Stimulated activated naive CD8-positive, alpha-beta T cell treated with anti-CD3 and anti-CD28 coated beads, Interleukin-15, Interleukin-2, amounts not matched to agents 100 U/mL and 50 U/mL, for 24 hours (primary cell): Measurements from ENCODE around the gene PIK3R5.

Source experiments
- ATAC-seq: fragments of 150-1000 bp; cut with Tn5 transposase; one replicate; pipeline ENCODE4 v1.10.0; 2021
- DNase-seq: peaks from one replicate; pipeline ENCODE4 v3.0.0; 2021

Gene PIK3R5

DNA sequence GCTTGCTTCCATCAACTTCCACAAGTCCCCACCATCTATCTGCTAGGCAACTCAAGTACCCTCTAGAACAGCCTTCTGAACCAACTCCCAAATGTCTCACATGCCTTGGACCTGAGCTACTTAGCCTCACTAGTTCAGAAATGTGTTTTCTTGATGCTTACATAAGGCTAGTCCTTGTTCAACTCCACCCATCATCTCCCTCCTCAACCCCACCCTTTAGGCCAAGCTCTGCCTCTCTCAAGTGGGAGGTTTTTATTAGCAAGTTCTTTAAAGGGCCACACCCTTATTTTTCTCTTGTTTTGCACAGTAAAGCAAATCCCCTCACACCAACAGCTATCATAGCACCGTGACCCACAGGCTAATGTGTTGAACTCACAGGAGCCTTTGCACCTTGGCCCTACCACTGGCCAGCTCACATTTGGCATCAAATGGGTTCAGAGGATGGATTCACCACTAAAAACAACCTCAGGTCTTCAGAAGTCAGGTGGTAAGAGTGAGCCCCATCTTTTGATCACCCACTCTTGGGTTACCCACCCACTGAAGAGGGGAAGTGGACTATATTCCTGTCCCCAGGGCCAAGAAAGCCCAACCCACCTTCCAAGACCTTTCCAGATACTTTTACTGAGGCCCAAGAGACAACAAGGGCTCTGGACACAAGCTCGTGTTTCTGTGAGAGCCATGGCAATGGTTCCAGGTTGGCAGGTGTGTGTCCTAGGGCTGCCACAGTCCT, 12.2 kb downstream of the PIK3R5 start:
- DNase-seq = no peak
- no peak for ATAC-seq

DNA sequence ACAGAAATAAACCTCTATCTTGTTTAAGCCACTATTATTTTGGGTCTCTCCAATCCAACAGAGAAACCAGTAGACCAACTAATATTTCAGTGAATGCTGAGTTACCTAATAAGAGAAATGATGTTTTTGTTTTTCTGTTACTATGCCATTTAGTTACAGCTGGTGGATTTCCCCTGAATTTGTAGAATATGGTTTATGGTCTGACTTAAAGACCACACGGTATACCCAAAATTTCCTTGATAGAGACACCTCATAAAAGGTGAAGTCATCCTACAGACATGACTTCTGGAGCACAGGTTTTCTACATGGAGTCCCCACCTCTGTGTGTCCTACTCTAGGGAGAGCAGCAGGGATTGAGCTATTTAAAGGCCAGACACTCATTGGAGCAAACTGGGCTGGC, 13.3 kb downstream of the PIK3R5 start:
- no peak for DNase-seq
- ATAC-seq = no peak

DNA sequence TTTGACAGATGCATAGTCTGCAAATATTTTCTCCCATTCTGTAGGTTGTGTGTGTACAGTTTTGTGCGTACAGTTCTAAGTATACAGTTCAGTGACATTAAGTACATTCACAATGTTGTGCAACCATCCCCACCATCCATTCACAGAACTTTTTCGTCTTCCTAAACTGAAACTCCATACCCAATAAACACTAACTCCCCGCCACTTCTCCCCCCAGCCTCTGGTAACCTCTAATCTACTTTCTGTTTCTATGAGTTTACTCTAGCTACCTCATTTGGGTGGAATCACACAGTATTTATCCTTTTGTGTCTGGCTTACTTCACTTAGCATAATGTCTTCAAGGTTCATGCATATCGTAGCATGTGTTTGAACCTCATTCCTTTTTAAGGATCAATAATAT, 14.3 kb downstream of the PIK3R5 start:
- ATAC-seq = no peak
- DNase-seq = no peak

DNA sequence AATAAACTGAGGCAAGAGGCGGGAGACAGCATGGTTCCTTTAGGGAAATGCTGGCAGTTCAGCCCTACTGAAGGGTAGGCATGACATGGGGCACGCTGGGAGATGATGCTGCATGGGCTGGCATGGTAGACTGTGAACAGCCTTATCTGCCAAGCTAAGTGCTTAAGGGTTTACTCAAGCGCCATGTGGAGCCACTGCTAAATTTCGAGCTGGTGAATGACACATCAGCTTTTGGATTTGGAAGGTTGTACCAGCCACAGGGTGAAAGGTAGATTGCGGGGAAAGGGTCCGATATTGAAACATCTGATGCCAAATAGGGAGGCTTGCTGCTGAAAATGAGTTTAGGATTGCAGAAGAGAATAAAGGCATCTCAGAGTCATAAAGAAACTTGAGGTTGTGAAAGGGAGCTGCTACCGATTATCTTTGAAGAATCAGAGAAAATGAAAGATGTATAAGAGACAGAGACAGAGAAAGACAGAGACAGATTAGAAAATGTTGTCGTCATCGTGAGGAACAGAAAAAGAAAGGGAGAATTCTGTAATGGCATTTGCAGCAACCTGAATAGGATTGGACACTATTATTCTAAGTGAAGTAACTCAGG, 16.3 kb downstream of the PIK3R5 start:
- DNase-seq (no peak), ATAC-seq (peak; percentile 67)

DNA sequence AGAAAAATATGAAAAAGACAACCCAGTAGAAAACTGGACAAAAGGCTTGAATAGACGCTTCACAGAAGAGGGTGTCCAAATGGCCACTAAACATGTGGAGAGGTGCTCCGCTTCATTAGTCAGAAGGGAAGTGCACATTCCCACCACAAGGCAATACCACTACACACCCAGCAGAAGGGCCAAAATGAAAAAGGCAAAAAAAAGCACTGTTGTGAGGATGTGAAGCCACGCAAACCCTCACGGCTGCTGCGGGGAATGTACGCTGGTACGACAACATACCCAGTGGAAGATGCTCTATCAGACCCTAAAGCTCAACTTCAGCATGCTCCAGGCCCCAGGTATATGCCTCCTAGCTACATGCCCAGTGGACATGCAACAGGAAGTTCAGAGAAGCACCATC, 17.0 kb downstream of the PIK3R5 start:
- ATAC-seq (no peak), DNase-seq (no peak)

DNA sequence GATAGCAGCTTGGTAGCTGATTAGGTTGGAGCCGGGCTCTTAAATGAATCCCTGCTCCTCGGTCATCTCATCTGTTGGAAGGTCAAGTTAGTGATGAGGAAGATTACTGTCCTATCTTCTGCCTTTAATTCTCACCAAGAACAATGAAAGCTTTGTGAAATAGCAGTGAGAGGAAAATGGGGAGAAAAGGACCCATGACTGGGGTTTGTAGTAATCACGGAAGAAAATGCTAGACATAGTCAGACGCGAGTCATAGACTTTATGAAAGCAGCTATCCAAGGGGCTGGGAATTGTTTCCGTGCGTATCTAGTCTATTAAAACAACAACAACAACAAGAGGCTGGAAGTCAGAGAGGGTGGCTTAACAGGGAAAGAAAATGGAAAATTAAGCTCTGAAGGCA, 18.3 kb downstream of the PIK3R5 start:
- ATAC-seq = no peak
- DNase-seq = no peak

DNA sequence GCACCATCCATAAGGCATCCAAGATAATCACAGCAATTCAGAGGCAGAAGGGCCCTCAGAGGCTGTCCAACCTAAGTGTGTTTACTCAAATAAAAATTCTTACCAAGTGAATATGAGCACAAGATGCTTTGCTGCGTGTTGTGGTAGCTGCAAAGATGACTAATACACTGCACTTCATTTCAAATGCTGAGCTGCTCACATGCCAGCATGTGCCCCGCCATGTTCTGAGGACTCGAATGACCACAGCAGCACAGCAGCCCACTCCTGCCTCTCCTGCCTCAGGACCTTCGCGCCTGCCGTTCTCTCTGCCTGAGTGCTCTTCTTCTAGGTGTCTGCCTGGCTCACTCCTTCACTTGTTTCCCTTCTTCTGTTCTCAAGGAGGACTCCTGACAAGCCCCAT, 19.0 kb downstream of the PIK3R5 start:
- no peak for DNase-seq
- ATAC-seq = no peak

DNA sequence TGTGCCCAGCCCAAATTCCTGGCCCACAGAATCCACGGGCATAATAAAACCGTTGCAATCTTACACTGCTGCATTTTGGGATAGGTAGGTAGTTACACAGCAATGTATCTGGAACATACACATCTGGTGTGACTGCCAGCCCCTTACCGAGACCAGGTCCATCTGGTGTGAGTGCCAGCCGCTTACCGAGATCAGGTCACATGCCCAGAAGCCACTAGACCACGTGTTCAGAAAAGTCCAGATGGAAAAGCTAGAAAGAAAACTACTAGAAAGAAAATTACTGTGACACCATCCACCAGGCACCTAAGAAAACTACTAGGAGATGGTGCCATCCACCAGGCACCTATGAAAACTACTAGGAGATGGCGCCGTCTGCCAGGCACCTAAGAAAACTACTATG, 19.4 kb downstream of the PIK3R5 start:
- ATAC-seq (no peak), DNase-seq (no peak)

DNA sequence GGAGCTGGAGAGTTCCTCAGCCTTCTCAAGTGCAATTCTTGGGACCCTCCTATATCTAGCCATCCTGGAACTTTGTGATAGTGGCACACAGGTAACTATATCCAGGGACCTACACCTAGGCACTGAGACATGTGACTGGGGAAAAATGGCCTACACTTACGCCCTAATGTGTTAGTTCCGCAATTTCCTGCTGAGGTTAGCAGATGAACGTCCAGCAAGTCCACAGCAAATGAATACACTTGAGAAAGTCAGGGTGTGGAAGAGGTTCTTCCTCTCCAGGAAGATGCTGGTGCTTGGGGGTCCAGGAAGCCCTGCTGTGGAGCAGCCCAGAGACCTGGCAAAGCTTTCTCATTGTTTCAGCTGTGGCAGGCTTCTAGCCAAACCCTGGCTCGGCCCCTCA, 20.8 kb downstream of the PIK3R5 start:
- no peak for ATAC-seq

DNA sequence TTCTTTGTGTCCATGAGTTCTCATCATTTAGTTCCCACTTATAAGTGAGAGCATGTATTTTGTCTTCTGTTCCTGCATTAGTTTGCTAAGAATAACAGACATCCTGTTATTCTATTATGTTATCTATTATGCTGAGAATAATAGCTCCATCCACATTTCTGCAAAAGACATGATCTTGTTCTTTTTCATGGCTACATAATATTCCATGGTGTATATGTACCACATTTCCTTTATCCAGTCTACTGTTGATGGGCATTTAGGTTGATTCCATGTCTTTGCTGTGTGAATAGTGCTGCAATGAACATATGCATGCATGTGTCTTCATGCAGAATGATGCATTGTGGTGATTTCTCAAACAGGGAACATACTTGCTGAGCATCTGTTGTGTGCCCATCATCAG, 21.4 kb downstream of the PIK3R5 start:
- no peak for DNase-seq
- ATAC-seq = no peak

More for the DNA sequence above, 20.8 kb downstream of the PIK3R5 start:
- no peak for DNase-seq

DNA sequence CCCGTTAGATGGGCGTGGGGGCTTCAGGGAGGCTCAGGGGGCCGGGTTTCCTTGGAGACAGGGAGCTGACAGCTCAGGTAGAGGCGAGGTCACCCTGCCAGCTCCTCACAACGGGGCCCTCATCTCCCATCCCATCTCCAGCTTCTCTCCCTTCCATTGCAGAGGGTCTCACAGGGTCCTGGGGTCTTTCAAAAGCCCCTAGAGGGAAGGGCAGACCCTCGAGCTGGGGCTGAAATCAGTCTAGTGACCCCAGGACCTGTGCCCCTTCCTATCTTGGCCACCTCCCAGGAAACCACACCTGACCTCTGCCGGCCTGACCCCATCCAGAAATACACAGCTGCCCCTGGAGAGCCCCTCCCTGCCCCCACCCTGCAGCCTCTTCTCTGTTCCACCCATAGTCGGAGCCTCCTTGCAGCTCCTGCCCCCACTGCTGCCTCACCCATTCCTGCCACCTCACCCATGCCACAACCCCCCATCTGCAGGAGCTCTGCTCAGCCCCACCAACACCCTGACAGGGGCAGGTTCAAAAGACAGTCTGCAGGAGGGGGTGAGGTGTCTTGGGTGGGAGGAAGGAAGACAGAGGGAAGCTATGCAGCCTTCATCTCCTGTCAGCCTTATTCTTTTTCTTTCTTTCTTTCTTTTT, 23.4 kb downstream of the PIK3R5 start:
- ATAC-seq = peak; percentile 26
- peak; percentile 63 for DNase-seq

DNA sequence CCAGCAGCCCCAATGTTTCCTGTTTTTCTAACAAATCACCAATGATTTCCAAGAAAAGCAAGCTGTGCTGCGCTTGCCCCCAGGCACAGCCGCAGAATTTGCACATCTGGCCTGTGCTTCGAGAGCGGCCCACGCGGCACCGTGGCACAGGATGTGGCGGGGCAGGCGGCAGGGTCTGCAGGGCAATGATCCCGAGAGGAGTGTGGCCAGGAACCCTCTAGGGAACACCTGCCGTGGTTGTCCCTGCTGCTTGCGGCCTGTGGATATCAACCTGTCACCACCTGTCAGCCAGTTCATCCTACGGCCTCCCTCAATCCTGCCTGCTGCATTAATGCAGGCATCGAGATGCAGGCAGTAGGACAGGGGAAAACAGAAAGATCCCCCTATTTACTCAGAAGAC, 24.0 kb downstream of the PIK3R5 start:
- ATAC-seq = peak; percentile 58
- peak; percentile 79 for DNase-seq

DNA sequence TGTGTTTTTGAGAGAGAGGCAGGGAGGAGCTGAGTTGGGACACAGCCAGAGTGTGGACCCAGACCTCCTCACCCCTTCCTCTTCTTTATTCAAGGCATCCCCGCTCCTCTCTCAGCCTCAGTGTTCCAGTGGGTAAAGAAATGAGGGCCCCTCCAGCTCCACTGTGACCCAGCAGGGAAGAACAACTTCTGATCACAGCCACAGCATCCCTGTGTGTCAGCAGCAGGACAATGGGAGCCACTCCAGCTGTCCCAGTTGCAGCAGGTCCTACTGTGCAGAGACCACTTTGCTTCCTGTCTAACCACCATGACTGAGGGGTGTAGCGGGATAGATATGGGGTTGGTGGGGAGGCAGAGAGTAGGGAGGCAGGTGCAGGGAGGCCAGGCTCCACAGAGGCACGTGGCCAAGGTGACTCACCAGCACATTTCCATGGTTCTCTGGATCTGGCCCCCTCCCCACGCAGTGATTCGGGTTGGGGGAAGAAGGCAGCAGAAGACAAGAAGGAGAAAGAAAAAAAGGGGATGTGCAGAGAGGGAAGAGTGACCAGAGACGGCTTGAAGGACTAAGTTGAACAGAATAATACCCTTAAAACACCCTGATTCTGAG, 24.5 kb downstream of the PIK3R5 start:
- ATAC-seq (peak; percentile 25), DNase-seq (peak; percentile 51)

DNA sequence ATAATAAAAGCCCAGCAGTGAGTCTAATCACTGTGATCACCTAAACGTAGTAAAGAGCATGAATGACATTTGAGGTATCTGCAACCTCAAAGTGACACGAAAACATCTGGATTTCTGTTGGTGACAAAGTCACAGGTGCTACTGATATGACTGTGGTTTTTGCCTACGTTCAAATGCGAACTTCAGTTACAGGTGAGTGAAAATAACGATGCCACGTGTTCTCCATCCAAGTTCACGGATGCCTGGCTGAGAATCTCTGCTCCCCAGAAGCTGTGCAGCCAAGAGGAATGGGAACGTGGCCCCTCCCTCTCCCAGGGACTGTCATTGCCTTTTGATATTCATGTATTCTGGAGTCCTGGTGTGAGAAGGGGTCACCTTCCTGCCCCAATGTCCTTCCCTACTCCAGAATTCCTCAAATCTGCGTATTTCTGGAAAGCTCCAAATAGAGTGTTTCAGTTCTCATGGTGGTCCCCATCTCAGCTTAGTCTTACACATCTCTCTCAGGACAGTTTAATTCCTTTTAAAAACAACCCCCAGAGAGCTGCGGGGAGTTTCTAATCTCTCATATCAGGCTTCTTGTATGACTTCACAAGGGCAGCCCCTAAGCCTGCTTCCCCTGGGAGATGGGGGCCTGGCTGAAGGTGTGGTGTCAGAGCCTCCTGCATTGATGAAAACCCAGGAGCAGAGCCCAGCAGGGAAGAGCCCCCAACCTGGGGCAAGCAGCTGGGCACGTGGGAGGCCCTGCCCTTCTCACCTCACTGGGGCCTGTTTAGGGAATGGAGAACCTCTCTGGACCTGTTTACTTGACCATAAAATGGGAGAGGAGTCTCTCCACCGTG, 25.8 kb downstream of the PIK3R5 start:
- peak; percentile 64 for DNase-seq

DNA sequence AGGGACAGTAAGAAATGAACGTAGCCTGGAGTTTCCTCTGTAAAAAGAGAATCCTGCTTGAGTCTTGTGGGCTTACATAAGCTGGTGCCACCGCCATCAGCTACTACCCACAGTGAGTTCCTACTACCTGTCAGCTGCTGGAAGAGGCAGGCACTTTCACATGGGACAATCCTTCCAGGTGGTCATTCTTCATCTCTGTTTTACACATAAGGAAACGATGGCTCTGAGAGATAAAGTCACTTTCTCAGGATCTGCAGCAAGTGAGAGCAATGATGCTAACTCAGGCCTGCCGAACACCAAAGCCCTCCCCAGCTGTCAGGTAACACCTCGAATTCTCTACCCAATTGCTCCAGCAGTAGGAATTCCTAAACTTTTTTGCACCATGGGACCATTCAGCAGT, 26.6 kb downstream of the PIK3R5 start:
- DNase-seq = no peak

More for the DNA sequence above, 25.8 kb downstream of the PIK3R5 start:
- ATAC-seq = peak; percentile 64

DNA sequence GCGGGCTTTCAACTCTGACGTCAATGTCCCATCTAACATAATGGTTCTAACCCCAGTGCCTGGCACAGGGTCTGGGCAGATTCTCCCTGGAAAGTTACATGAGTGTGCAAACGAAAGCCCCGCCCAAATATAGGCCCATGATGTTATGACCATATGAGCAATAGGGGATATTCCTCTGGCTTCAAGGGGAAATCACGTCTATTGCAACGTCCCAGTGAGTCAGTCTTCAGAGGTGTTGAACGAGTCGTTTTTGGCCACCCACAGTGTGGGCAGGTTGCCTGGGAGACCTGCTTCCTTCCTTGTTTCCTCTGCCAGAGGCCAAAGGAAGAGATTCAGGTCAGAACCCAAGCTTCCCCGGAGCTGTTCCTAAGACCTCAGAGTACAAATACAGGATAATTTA, 30.3 kb downstream of the PIK3R5 start:
- peak; percentile 82 for DNase-seq
- peak; percentile 94 for ATAC-seq

More for the DNA sequence above, 26.6 kb downstream of the PIK3R5 start:
- ATAC-seq = no peak

DNA sequence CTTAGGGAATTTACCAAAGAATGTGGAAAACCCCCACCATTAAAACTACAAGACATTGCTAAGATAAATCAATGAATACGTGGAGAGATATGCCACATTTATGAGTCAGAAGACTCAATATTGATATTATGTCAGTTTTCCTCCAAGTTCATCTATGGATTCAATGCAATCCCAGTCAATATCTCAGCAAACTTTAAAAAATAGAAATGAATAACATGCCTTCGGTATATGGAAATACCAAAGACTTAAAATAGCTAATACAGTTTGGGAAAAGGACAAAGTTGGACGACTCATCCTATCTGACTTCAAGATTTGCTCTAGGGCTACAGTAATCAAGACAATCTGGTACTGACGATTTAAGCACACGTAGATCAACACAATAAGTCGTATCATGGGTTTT, 31.2 kb downstream of the PIK3R5 start:
- DNase-seq = no peak
- no peak for ATAC-seq

DNA sequence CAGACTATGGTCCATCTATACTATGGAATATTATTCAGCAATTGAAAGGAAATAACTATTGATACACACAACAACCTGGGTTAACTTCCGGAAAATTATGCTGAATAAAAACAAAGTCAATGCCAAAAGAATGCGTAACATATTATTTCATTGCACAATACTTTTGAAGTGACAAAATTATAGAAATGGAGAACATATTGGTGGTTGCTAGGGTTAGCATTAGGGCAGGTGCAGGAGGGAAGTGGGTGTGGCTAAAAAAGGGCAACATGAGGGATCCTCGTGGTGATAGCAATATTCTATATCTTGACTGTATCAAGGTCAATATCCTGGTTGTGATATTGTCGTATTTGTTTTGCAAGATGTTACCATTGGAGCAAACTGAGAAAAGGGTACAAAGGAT, 34.9 kb downstream of the PIK3R5 start:
- DNase-seq = no peak
- no peak for ATAC-seq

DNA sequence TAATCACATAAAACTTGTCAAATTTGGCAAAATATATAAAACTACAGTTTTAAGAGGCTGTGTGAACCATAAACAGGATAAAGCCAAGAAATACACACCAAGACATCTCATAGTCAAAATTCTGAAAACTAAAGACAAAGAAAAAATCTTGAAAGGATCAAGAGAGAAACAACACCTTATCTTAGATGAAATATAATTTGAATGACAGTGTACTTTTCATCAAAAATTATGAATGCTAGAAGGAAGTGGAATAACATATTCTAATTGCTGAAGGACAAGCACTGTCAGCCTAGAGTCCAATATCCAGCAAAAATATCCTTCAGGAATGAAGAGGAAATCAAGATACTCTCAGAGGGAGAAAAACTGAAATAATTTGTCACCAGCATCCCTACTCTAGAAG, 37.2 kb downstream of the PIK3R5 start:
- DNase-seq = no peak
- no peak for ATAC-seq

DNA sequence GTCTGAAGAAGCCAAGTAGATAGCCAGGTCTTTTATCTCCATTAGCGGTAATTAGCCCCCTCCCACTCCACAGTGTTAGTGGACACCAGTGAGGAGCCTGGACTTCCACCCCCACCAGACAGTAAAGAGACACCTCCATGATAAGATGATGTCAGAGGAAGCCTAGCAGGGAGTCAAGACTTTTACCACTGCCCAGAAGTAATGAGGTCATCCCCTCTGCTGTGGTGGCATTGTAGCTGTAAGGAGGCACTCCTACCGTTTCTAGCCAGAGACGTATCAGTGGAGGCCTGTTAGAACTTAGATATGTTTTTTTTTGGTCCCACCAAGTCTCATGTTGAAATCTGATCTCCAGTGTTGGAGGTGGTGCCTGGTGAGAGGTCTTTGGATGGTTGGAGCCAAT, 38.1 kb downstream of the PIK3R5 start:
- no peak for DNase-seq
- no peak for ATAC-seq

DNA sequence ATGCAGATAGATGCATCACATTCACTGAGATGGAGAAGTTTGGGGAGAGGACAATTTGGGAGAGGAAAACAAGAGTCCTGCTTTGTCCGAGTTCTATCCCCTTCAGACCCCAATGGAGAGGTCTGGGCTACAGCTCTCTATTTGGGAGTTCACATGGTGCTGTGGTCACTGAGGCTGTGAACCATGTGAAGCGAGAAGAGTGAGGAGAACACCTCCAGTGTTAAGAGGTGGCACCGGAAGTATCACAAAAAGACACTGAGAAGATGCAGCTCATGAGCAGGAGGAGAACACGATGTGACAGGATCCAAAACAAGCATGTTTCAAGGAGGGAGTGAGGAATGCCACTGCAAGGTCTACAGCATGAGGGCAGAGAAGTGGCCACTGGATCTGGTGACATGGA, 39.7 kb downstream of the PIK3R5 start:
- ATAC-seq (no peak), DNase-seq (no peak)

DNA sequence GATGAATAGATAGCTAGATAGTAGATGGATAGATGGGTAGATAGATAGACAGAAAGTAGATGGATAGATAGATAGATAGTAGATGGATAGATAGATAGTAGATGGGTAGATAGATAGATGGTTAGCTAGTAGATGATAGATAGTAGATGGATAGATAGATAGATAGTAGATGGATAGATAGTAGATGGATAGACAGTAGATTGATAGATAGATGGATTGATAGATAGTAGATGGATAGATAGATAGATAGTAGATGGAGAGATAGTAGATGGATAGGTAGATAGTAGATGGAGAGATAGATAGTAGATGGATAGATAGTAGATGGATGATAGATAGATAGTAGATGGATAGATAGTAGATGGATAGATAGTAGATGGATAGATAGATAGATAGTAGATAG, 40.4 kb downstream of the PIK3R5 start:
- DNase-seq (no peak), ATAC-seq (no peak)
